Stimulated activated CD4-positive, alpha-beta T cell treated with anti-CD3 and anti-CD28 coated beads, Interleukin-12 subunit alpha, Interleukin-12 subunit beta, amount 100 ng/mL, for 48 hours (primary cell): ENCODE measurements around the gene ANKRD13C.
A peak's percentile ranks its signal among the peaks of the same experiment; 100 is the strongest.
"Not testable (repeated sequence)": the region's sequence is repeated elsewhere in the genome, so short reads cannot be mapped to it uniquely, and the experiment has no call there.

Experiments used
- DNase-seq, 3 donors: peaks; one replicate each; pipeline ENCODE4 v3.0.0-alpha.2; 2020; ENCODE audit warnings: low read depth in 2 of 3, low spot score in 1 of 3

Gene ANKRD13C

GRCh38 chr1:70360321-70360720 lies 5.8 kb upstream of the ANKRD13C start:
- no peak for DNase-seq

GRCh38 chr1:70358921-70359564 lies 4.5 kb upstream of the ANKRD13C start:
- DNase-seq = no peak

GRCh38 chr1:70355920-70356319 lies 1.4 kb upstream of the ANKRD13C start:
- no peak for DNase-seq

DNA sequence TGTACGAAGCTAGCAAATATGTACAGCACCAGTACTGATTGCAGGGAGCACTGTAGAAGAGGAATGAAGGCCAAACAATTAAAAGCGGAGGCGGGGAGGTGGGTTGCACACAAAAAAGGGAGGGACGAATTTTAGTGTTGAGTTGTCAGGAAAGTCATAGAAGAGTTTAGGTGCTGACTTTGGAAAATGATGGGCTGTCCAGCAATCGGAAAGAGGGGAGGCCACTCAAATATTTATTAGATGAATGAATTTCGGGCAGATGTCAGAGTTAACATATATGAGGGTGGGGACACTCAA lies 537 bp upstream of the ANKRD13C start:
- DNase-seq = no peak

DNA sequence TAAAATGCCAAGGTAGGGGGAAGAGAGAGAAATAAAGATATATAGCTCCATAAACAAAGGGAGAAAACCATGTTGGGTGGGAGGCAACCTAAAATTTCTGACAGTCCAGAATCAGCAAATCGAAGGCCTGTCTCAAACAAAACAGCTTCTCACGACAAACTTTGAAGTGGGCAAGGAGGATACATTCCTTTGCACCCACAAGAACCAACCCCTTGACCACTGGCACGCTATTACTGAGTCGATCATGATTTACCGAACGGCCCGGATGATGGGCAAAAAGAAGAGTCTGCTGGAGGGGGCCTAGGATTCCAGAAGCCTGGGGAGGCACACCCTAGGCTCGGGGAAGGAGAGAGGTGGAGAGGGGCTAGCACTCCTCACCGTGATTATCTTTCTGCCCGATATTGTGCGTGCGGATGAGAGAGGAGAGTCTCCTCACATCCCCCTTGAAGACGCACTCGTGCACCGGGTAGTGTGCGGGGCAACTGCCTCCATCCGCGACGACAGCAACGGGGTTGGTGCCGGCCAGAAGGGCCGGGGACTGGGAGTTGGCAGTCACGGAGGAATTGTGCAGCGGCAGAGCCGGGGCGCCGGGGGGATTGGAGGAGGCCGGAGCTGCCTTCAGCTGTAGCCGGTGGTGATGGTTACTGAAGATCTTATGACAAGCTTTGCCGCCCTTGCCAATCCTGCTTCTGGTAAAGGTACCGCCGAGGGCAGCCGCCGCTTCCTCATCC lies 756 bp downstream of the ANKRD13C start:
- peak; percentile 12 to 26 (median 15) for DNase-seq

DNA sequence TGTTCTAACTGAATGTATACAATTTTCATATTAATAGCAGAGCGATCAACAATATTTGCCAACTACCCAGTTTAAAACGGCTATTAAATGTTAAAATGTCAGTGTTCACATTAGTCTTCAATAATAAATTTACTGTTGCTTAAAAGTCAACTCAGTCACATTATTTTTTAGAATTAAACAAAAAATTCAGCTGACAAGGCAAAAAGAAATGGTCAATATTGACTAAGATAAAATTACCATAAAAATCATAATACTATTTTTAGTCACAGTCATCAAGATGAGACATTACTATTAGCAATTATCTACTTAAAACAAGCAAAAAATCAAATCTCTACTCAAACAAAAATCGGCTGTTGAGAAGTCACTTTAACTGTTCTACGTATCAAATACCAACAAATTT lies 1.5 kb downstream of the ANKRD13C start:
- DNase-seq = no peak

DNA sequence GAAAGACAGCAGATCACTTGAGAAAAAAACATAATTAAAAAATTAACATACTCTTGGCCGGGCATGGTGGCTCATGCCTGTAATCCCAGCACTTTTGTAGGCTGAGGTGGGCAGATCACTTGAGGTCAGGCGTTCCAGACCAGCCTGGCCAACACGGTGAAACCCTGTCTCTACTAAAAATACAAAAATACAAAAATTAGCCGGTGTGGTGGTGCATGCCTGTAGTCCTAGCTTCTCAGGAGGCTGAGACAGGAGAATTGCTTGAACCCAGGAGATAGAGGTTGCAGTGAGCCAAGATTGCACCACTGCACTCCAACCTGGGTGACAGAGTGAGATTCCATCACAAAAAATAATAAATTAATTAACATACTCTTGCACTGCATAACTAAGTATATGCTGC lies 4.7 kb downstream of the ANKRD13C start:
- DNase-seq = not testable (repeated sequence)

- DNase-seq = no peak
These were observed 5.9 kb downstream of the ANKRD13C start for GRCh38 chr1:70348399-70349165.

GRCh38 chr1:70339644-70340043 lies 14.9 kb downstream of the ANKRD13C start:
- not testable (repeated sequence) for DNase-seq

GRCh38 chr1:70336050-70336449 lies 18.5 kb downstream of the ANKRD13C start:
- DNase-seq = no peak

DNA sequence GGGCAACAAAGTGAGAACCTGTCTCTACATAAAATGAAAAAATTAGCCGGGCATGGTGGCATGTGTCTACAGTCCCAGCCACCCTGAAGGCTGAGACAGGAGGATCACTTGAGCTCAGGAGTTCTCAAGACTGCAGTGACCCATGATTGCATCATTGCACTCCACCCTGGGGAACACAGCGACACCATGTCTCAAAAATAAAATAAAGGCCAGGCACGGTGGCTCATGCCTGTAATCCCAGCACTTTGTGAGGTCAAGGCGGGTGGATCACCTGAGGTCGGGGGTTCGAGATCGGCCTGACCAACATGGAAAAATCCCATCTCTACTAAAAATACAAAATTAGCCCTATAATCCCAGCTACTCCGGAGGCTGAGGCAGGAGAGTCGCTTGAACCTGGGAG lies 20.1 kb downstream of the ANKRD13C start:
- DNase-seq = no peak

DNA sequence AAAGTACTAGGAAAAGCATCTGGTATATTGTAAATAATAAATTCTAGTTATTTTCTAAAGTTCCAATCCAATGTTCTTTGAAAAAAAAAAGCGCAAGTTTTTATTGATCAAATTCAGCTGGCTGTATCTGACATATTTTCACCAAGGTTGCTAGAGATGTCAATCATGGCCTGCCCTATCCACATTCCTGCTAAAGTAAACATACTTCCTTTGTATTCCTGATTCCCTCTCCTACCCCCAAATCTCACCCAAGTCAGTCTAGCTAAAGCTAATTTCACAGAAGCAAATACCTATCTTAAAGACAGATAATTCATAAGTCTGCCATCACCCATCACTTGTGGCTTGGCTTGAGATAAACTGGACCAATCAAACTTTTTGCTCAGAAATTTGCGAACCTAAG lies 21.3 kb downstream of the ANKRD13C start:
- DNase-seq = no peak

GRCh38 chr1:70331962-70332361 lies 22.6 kb downstream of the ANKRD13C start:
- no peak for DNase-seq

DNA sequence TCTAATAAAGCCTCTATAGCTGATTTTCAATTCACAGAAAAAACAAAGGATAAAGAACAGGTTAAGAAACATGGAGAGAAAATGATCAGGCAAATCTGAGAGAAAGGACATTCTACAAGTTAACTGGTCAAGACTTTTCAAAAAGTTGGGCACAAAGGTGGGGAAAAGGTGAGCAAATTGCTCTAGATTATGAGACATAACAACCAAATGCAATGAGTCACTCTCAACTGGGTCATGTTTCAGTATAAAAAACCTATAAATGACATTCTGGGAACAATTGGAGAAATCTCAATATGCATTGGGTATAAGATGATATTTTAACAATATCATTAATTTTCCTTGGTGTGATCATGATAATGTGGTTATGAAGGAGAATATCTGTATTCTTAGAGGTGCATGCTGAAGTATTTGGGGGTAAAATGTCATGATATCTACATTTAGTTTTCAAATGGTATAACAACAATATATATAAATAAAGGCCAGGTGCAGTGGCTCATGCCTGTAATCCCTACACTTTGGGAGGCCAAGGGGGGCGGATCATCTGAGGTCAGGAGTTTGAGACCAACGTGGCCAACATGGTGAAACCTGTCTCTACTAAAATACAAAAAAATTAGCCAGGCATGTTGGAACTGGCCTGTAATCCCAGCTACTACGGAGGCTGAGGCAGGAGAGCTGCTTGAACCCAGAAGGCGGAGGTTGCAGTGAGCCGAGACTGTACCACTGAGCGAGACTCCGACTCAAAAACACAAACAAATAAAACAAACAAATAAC lies 27.0 kb downstream of the ANKRD13C start:
- DNase-seq = no peak

GRCh38 chr1:70324683-70325082 lies 29.8 kb downstream of the ANKRD13C start:
- DNase-seq = no peak

DNA sequence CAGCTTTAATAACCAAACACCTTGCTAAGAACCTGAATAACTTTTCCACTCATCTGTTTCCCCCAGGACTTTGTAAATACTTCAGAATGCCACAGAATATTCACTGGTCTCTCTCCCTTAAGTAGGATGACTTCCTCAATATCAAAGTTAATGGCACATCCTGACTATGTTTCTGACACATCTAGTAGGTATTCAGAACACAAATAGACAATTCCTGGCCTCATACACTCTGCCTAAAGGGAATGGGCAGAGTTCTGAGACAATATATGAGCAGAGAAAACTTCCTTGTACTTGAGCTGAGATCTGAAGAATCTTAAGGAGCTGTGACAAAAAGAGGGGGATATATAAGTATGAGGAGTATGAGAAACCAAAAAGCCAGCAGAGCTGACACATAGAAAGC lies 34.8 kb downstream of the ANKRD13C start:
- no peak for DNase-seq

GRCh38 chr1:70318191-70318590 lies 36.3 kb downstream of the ANKRD13C start:
- no peak for DNase-seq

DNA sequence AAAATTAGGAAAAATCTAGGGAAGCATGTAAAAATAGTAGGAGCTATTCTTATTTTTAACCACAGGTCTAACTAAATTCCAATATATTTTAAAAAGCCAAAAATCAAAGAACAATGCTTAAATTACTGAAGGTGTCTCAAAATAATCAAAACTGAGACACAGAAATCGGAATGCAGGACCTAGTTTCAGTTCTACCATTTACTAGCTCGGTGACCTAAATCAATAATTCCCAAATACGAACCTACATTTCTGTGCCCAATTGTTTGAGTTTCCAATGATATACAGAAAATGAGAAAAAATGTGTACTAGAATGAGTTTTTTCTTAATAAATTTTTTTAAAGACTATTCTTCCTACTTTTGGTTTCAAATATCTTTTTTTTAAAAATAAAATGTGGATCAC lies 37.4 kb downstream of the ANKRD13C start:
- no peak for DNase-seq

- DNase-seq = no peak
These were observed 38.7 kb downstream of the ANKRD13C start for GRCh38 chr1:70315782-70316181.

DNA sequence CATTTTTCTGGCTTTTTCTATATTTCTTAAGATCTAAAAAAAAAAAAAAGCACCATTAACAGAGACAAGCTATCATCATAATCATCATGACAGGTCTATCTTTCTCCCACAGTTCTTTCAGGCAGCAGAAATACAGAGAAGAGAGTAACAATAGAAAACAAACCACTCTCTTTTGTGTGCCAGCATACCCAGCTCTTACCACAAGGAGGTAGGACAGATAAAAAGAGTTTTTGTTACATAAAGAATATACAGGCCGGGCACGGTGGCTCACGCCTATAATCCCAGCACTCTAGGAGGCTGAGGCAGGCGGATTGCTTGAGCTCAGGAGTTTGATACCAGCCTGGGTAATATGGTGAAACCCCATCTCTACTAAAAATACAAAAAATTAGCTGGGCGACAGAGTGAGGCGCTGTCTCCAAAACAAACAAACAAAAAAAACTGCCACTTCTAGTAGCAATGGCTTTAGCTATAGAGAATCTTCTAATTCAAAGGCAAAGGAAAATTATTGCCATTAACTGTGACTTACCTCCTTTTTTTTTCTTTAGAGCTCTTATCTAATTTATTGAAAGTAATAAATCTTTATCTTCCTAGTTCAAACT lies 39.7 kb downstream of the ANKRD13C start:
- no peak for DNase-seq

- DNase-seq = no peak
These were observed 43.2 kb downstream of the ANKRD13C start for GRCh38 chr1:70311369-70311768.
